SK-N-SH (cell line): ENCODE measurements around the gene ALS2CL. TPM values are rescaled to one million over a fixed set of nuclear protein-coding genes. Genes with fewer than 3 reads are reported as not detected.

Experiments used
- CTCF ChIA-PET: fragments of 300-600, 350-600 bp; formaldehyde crosslinking; extraction: SDS; loops from one replicate; lab custom pipeline; 2021; lab: Yijun Ruan, JAX
- POLR2A ChIA-PET: fragments of 350-600 bp; sonication (Branson Sonifier 250); formaldehyde crosslinking; extraction: SDS; loops from one replicate; lab custom pipeline; 2020; ENCODE audit warnings: antibody characterized with exemption, inconsistent platforms; lab: Yijun Ruan, JAX
- DNase-seq: peaks from one replicate; pipeline ENCODE4 v3.0.0; 2012
- H2AFZ ChIP-seq: fragments of 200-600 bp; sonication (generic); 2 replicates; pipeline ENCODE4 v1.8.1; 2016; ENCODE audit warnings: antibody characterized with exemption, mild to moderate bottlenecking, low read depth
- H3F3A ChIP-seq: fragments of 200-600 bp; sonication (generic); replicated peaks from 2 replicates; pipeline ENCODE3; 2016; ENCODE audit warnings: antibody characterized with exemption, mild to moderate bottlenecking; ENCODE audit not compliant: insufficient read depth
- H3K27ac ChIP-seq, 2 experiments: fragments of 200-500 bp in 1 of 2; fragments of 200-600 bp in 1 of 2; sonication (Bioruptor generic) in 1 of 2; sonication (generic), shearing (Covaris generic) in 1 of 2; 2 replicates each; pipeline versions ENCODE4 v1.5.1 to v1.6.1; 2014 to 2016; ENCODE audit warnings: low read depth in 2 of 2, inconsistent platforms in 1 of 2, low read length in 1 of 2, mild to moderate bottlenecking in 1 of 2, mixed read lengths in 1 of 2
- H3K27me3 ChIP-seq: fragments of 200-600 bp; sonication (generic), shearing (Covaris generic); 2 replicates; pipeline ENCODE4 v1.6.1; 2016; ENCODE audit warnings: mixed run types; ENCODE audit not compliant: insufficient read depth
- H3K36me3 ChIP-seq, 2 experiments: fragments of 200-500 bp in 1 of 2; fragments of 200-600 bp in 1 of 2; sonication (Bioruptor generic) in 1 of 2; sonication (generic) in 1 of 2; replicated peaks in 1 of 2; 2 replicates each; pipeline versions ENCODE3 to v1.5.1; 2014 to 2016; ENCODE audit warnings: low read length in 1 of 2, mild to moderate bottlenecking in 1 of 2; ENCODE audit not compliant: insufficient read depth in 2 of 2, control insufficient read depth in 1 of 2
- H3K4me1 ChIP-seq, 2 experiments: fragments of 200-500 bp in 1 of 2; fragments of 200-600 bp in 1 of 2; sonication (Bioruptor generic) in 1 of 2; sonication (generic), shearing (Covaris generic) in 1 of 2; 2 replicates each; pipeline versions ENCODE4 v1.5.1 to v1.6.1; 2014 to 2016; ENCODE audit warnings: low read depth in 1 of 2, low read length in 1 of 2, mixed run types in 1 of 2; ENCODE audit not compliant: insufficient read depth in 2 of 2, control insufficient read depth in 1 of 2
- H3K4me2 ChIP-seq: fragments of 200-600 bp; sonication (generic), shearing (Covaris generic); 2 replicates; pipeline ENCODE4 v1.6.1; 2017; ENCODE audit warnings: mixed run types
- H3K4me3 ChIP-seq, 2 experiments: fragments of 200-500 bp in 1 of 2; fragments of 200-600 bp in 1 of 2; sonication (Bioruptor generic) in 1 of 2; sonication (generic), shearing (Covaris generic) in 1 of 2; 2 replicates each; pipeline versions ENCODE4 v1.5.1 to v1.8.1; 2014 to 2016; ENCODE audit warnings: low read depth in 2 of 2, inconsistent platforms in 1 of 2, low read length in 1 of 2, mild to moderate bottlenecking in 1 of 2, mixed read lengths in 1 of 2, moderate library complexity in 1 of 2
- H3K79me2 ChIP-seq: fragments of 200-600 bp; sonication (generic); 2 replicates; pipeline ENCODE4 v1.8.1; 2017; ENCODE audit warnings: mild to moderate bottlenecking; ENCODE audit not compliant: insufficient read depth
- H3K9ac ChIP-seq: fragments of 200-600 bp; sonication (generic); 2 replicates; pipeline ENCODE4 v1.6.1; 2017; ENCODE audit warnings: mixed run types
- H3K9me2 ChIP-seq: fragments of 200-600 bp; sonication (generic); 2 replicates; pipeline ENCODE4 v1.6.1; 2017; ENCODE audit warnings: mixed run types
- H3K9me3 ChIP-seq: fragments of 200-600 bp; sonication (generic); 2 replicates; pipeline ENCODE4 v1.6.1; 2017; ENCODE audit warnings: mixed run types, mild to moderate bottlenecking, moderate library complexity
- H4K20me1 ChIP-seq: fragments of 200-600 bp; sonication (generic); 2 replicates; pipeline ENCODE4 v1.6.1; 2017; ENCODE audit warnings: mild to moderate bottlenecking, mixed run types; ENCODE audit not compliant: insufficient read depth
- EP300 ChIP-seq, 2 experiments: IDR thresholded peaks; 2 replicates each; pipeline versions ENCODE4 v1.4.0 to v1.6.1; 2012; ENCODE audit warnings: borderline replicate concordance in 1 of 2, low read depth in 1 of 2, low read length in 1 of 2
- EZH2phosphoT487 ChIP-seq: fragments of 200-600 bp; sonication (generic); IDR thresholded peaks from 2 replicates; pipeline ENCODE4 v1.6.1; 2017; ENCODE audit warnings: low read depth, mixed run types, mild to moderate bottlenecking, antibody characterized with exemption, moderate library complexity, borderline replicate concordance
- GABPA ChIP-seq: IDR thresholded peaks from 2 replicates; pipeline ENCODE4 v1.4.0; 2012; ENCODE audit warnings: low read depth, mild to moderate bottlenecking
- JUND ChIP-seq: IDR thresholded peaks from 2 replicates; pipeline ENCODE4 v1.4.0; 2012
- NFIC ChIP-seq: IDR thresholded peaks from 2 replicates; pipeline ENCODE4 v1.4.0; 2012; ENCODE audit warnings: borderline replicate concordance
- NRF1 ChIP-seq: IDR thresholded peaks from 2 replicates; pipeline ENCODE4 v1.6.1; 2012; ENCODE audit warnings: low read depth, mild to moderate bottlenecking, low read length
- POLR2AphosphoS5 ChIP-seq: IDR thresholded peaks from 2 replicates; pipeline ENCODE4 v1.6.1; 2012; ENCODE audit warnings: low read depth, low read length
- RAD21 ChIP-seq: IDR thresholded peaks from 2 replicates; pipeline ENCODE4 v1.6.1; 2012; ENCODE audit warnings: mild to moderate bottlenecking, low read length
- RCOR1 ChIP-seq: fragments of 150-350 bp; IDR thresholded peaks from 2 replicates; pipeline ENCODE4 v1.6.1; 2017; ENCODE audit warnings: antibody characterized with exemption, low read length
- RFX5 ChIP-seq: IDR thresholded peaks from 2 replicates; pipeline ENCODE4 v1.6.1; 2012; ENCODE audit warnings: mild to moderate bottlenecking, improper control_type of control experiment, low read length
- RXRA ChIP-seq: IDR thresholded peaks from 2 replicates; pipeline ENCODE4 v1.4.0; 2012; ENCODE audit warnings: low read depth, mild to moderate bottlenecking, borderline replicate concordance
- SMC3 ChIP-seq: IDR thresholded peaks from 2 replicates; pipeline ENCODE4 v1.6.1; 2012; ENCODE audit warnings: low read depth, low read length, improper control_type of control experiment
- TAF1 ChIP-seq: IDR thresholded peaks from 2 replicates; pipeline ENCODE4 v1.6.1; 2012; ENCODE audit warnings: low read depth, mild to moderate bottlenecking, low read length, moderate library complexity, borderline replicate concordance
- WGBS: methylation state at CpG from one replicate; pipeline ENCODE4 v1.1.6; 2017; ENCODE audit warnings: low lambda C conversion rate; 5-methylcytosine and 5-hydroxymethylcytosine counted together
- polyA plus RNA-seq, 3 experiments: library from polyadenylated mRNA; depleted of rRNA; stranded (reverse); fragments of >200 nt; gene quantifications; 2 replicates each; pipeline ENCODE4 v1.2.3, GENCODE V29; 2012
- TF ChIP-seq, protein P1 (sequence below): IDR thresholded peaks from 2 replicates; pipeline ENCODE4 v1.6.1; 2012; ENCODE audit warnings: mild to moderate bottlenecking, low read depth, low read length, moderate library complexity
- TF ChIP-seq, protein P2 (sequence below): IDR thresholded peaks from 2 replicates; pipeline ENCODE4 v1.4.0; 2012; ENCODE audit warnings: low read depth, borderline replicate concordance
- TF ChIP-seq, protein P3 (sequence below): fragments of 150-350 bp; IDR thresholded peaks from 2 replicates; pipeline ENCODE4 v1.6.1; 2016; ENCODE audit warnings: mild to moderate bottlenecking, low read depth, low read length
- TF ChIP-seq, protein P4 (sequence below): IDR thresholded peaks from 2 replicates; pipeline ENCODE4 v1.4.0; 2012; ENCODE audit warnings: low read depth

Gene ALS2CL
- polyA plus RNA-seq, 1 of the 3 experiments (the other 2 are of a cell fraction) = 0.18 TPM

DNA sequence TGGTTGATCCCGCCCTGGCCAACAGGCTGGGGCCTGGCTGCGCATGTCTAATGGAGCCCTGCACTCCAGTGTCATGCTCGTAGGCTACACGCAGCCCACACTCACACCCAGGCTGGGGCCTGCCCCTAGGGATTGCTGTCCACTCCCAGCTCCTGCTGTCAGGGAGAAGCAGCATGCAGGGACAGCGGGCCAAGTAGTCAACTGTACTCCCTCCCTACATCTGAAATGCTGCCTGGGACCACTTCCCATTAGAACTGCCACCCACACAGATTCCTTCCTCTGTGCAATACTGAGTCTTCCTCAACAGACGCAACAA, 16.1 kb downstream of the ALS2CL start:
- no peak for DNase-seq
- ChIA-PET CTCF (no interaction called here), POLR2A (no interaction called here)
- H3K9me2 ChIP-seq = no peaks in the 10 kb centered on the region
- H2AFZ ChIP-seq = no peak overlapping the region
- no peaks in the 10 kb centered on the region for H4K20me1 ChIP-seq
- H3K79me2 ChIP-seq = no peaks in the 10 kb centered on the region
- TF ChIP-seq, protein P1, sequence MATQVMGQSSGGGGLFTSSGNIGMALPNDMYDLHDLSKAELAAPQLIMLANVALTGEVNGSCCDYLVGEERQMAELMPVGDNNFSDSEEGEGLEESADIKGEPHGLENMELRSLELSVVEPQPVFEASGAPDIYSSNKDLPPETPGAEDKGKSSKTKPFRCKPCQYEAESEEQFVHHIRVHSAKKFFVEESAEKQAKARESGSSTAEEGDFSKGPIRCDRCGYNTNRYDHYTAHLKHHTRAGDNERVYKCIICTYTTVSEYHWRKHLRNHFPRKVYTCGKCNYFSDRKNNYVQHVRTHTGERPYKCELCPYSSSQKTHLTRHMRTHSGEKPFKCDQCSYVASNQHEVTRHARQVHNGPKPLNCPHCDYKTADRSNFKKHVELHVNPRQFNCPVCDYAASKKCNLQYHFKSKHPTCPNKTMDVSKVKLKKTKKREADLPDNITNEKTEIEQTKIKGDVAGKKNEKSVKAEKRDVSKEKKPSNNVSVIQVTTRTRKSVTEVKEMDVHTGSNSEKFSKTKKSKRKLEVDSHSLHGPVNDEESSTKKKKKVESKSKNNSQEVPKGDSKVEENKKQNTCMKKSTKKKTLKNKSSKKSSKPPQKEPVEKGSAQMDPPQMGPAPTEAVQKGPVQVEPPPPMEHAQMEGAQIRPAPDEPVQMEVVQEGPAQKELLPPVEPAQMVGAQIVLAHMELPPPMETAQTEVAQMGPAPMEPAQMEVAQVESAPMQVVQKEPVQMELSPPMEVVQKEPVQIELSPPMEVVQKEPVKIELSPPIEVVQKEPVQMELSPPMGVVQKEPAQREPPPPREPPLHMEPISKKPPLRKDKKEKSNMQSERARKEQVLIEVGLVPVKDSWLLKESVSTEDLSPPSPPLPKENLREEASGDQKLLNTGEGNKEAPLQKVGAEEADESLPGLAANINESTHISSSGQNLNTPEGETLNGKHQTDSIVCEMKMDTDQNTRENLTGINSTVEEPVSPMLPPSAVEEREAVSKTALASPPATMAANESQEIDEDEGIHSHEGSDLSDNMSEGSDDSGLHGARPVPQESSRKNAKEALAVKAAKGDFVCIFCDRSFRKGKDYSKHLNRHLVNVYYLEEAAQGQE = no peak
- TF ChIP-seq GABPA (no peak), SMC3 (no peak), EZH2phosphoT487 (no peak), RAD21 (no peak), POLR2AphosphoS5 (no peak), RFX5 (no peak), NFIC (no peak), NRF1 (no peak), JUND (no peak), RXRA (no peak), EP300 (IDR thresholded peaks at IDR 0.05; ENCODE audit: borderline replicate concordance in 1 of 2, low read depth in 1 of 2, low read length in 1 of 2) (no peak), TAF1 (no peak), RCOR1 (no peak)
- TF ChIP-seq, protein P2, sequence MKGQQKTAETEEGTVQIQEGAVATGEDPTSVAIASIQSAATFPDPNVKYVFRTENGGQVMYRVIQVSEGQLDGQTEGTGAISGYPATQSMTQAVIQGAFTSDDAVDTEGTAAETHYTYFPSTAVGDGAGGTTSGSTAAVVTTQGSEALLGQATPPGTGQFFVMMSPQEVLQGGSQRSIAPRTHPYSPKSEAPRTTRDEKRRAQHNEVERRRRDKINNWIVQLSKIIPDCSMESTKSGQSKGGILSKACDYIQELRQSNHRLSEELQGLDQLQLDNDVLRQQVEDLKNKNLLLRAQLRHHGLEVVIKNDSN = no peak
- TF ChIP-seq, protein P3, sequence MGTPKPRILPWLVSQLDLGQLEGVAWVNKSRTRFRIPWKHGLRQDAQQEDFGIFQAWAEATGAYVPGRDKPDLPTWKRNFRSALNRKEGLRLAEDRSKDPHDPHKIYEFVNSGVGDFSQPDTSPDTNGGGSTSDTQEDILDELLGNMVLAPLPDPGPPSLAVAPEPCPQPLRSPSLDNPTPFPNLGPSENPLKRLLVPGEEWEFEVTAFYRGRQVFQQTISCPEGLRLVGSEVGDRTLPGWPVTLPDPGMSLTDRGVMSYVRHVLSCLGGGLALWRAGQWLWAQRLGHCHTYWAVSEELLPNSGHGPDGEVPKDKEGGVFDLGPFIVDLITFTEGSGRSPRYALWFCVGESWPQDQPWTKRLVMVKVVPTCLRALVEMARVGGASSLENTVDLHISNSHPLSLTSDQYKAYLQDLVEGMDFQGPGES = no peak
- TF ChIP-seq, protein P4, sequence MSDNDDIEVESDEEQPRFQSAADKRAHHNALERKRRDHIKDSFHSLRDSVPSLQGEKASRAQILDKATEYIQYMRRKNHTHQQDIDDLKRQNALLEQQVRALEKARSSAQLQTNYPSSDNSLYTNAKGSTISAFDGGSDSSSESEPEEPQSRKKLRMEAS = no peak
- H3K4me3 ChIP-seq = no peak overlapping the region
- WGBS = 74% methylated on average over 4 of the region's 6 CpGs
- H3K9ac ChIP-seq = no peak overlapping the region
- no peak overlapping the region for H3K27ac ChIP-seq
- no peaks in the 10 kb centered on the region for H3K27me3 ChIP-seq
- H3F3A ChIP-seq = no peaks in the 10 kb centered on the region
- peaks cover 0 to 9% of the 10 kb centered on the region in 2 experiments; a peak in 1 of 4 replicates for H3K4me1 ChIP-seq
- H3K9me3 ChIP-seq = no peaks in the 10 kb centered on the region
- no peak overlapping the region for H3K4me2 ChIP-seq
- no peaks in the 10 kb centered on the region for H3K36me3 ChIP-seq
